SK-N-SH treated with all-trans-retinoic acid at 6 μM for 48 hours (cell line): Measurements from ENCODE around the gene MYO5C.

Experiments
- ATAC-seq: fragments of 200-7000 bp; cut with Tn5 transposase; 3 replicates; pipeline ENCODE4 v1.9.1; 2020; ENCODE audit warnings: mild to moderate bottlenecking, moderate library complexity
- ARNTL ChIP-seq: fragments of 450-650 bp; formaldehyde crosslinking; IDR thresholded peaks from 2 replicates; pipeline ENCODE4 v1.5.0; 2020; ENCODE audit warnings: low read depth, mild to moderate bottlenecking, moderate library complexity, borderline replicate concordance
- BACH2 ChIP-seq: fragments of 250-450 bp; sonication (Bioruptor Pico); IDR thresholded peaks from 2 replicates; pipeline ENCODE4 v1.9.0; 2021; ENCODE audit warnings: mild to moderate bottlenecking, borderline replicate concordance
- CREB5 ChIP-seq: fragments of 250-450 bp; sonication (Bioruptor Pico); IDR thresholded peaks from 2 replicates; pipeline ENCODE4 v1.5.1; 2020; ENCODE audit warnings: low read depth, mild to moderate bottlenecking, moderate library complexity
- CSDC2 ChIP-seq: fragments of 250-450 bp; sonication (Bioruptor Pico); IDR thresholded peaks from 2 replicates; pipeline ENCODE4 v1.5.0; 2020; ENCODE audit warnings: mild to moderate bottlenecking, moderate library complexity
- ESRRG ChIP-seq: fragments of 250-450 bp; sonication (Bioruptor Pico); IDR thresholded peaks from 2 replicates; pipeline ENCODE4 v1.6.1; 2021; ENCODE audit warnings: mild to moderate bottlenecking
- GLIS3 ChIP-seq: fragments of 250-450 bp; sonication (Bioruptor Pico); IDR thresholded peaks from 2 replicates; pipeline ENCODE4 v1.5.0; 2020; ENCODE audit warnings: mild to moderate bottlenecking, moderate library complexity
- OSR1 ChIP-seq: fragments of 250-450 bp; sonication (Bioruptor Pico); IDR thresholded peaks from 2 replicates; pipeline ENCODE4 v1.8.0; 2022; ENCODE audit warnings: moderate library complexity, mild to moderate bottlenecking, inconsistent platforms
- PPARA ChIP-seq: fragments of 250-450 bp; sonication (Bioruptor Pico); IDR thresholded peaks from 2 replicates; pipeline ENCODE4 v1.5.0; 2020; ENCODE audit warnings: mild to moderate bottlenecking, borderline replicate concordance
- RARB ChIP-seq: fragments of 250-450 bp; sonication (Bioruptor Pico); IDR thresholded peaks from 2 replicates; pipeline ENCODE4 v1.8.0; 2021; ENCODE audit warnings: mild to moderate bottlenecking, moderate library complexity
- SNAI2 ChIP-seq: fragments of 250-450 bp; sonication (Bioruptor Pico); IDR thresholded peaks from 2 replicates; pipeline ENCODE4 v1.5.0; 2020; ENCODE audit warnings: mild to moderate bottlenecking, moderate library complexity
- TCF4 ChIP-seq: fragments of 250-450 bp; sonication (Bioruptor Pico); IDR thresholded peaks from 2 replicates; pipeline ENCODE4 v1.8.0; 2021; ENCODE audit warnings: mild to moderate bottlenecking, moderate library complexity, borderline replicate concordance
- ZC3H10 ChIP-seq: fragments of 250-450 bp; sonication (Bioruptor Pico); IDR thresholded peaks from 2 replicates; pipeline ENCODE4 v1.5.1; 2021; ENCODE audit warnings: mild to moderate bottlenecking, moderate library complexity
- ZFP3 ChIP-seq: fragments of 250-450 bp; sonication (Bioruptor Pico); IDR thresholded peaks from 2 replicates; pipeline ENCODE4 v1.5.0; 2020; ENCODE audit warnings: mild to moderate bottlenecking, moderate library complexity
- ZFP30 ChIP-seq: fragments of 450-650 bp; formaldehyde crosslinking; IDR thresholded peaks from 2 replicates; pipeline ENCODE4 v1.5.0; 2022; ENCODE audit warnings: mild to moderate bottlenecking, moderate library complexity
- ZNF565 ChIP-seq: fragments of 450-650 bp; formaldehyde crosslinking; conservative IDR thresholded peaks from 2 replicates; pipeline ENCODE4 v1.5.0; 2020; ENCODE audit warnings: low read depth, mild to moderate bottlenecking, moderate library complexity
- ZNF70 ChIP-seq: fragments of 450-650 bp; formaldehyde crosslinking; IDR thresholded peaks from 2 replicates; pipeline ENCODE4 v1.5.0; 2020; ENCODE audit warnings: mild to moderate bottlenecking, moderate library complexity
- TF ChIP-seq, protein P1 (sequence below): fragments of 250-450 bp; sonication (Bioruptor Pico); IDR thresholded peaks from 2 replicates; pipeline ENCODE4 v1.8.0; 2020; ENCODE audit warnings: mild to moderate bottlenecking, moderate library complexity, borderline replicate concordance
- TF ChIP-seq, protein P2 (sequence below): fragments of 250-450 bp; sonication (Bioruptor Pico); IDR thresholded peaks from 2 replicates; pipeline ENCODE4 v1.5.1; 2021; ENCODE audit warnings: mild to moderate bottlenecking, moderate library complexity
- TF ChIP-seq, protein P3 (sequence below): fragments of 250-450 bp; sonication (Bioruptor Pico); IDR thresholded peaks from 2 replicates; pipeline ENCODE4 v1.5.0; 2020; ENCODE audit warnings: mild to moderate bottlenecking, moderate library complexity

MYO5C gene

GRCh38 chr15:52233405-52233804, 62.2 kb downstream of the MYO5C start (continued):
- TF ChIP-seq, protein P1, sequence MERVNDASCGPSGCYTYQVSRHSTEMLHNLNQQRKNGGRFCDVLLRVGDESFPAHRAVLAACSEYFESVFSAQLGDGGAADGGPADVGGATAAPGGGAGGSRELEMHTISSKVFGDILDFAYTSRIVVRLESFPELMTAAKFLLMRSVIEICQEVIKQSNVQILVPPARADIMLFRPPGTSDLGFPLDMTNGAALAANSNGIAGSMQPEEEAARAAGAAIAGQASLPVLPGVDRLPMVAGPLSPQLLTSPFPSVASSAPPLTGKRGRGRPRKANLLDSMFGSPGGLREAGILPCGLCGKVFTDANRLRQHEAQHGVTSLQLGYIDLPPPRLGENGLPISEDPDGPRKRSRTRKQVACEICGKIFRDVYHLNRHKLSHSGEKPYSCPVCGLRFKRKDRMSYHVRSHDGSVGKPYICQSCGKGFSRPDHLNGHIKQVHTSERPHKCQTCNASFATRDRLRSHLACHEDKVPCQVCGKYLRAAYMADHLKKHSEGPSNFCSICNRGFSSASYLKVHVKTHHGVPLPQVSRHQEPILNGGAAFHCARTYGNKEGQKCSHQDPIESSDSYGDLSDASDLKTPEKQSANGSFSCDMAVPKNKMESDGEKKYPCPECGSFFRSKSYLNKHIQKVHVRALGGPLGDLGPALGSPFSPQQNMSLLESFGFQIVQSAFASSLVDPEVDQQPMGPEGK (CRISPR knock-in tag), result no peak

DNA sequence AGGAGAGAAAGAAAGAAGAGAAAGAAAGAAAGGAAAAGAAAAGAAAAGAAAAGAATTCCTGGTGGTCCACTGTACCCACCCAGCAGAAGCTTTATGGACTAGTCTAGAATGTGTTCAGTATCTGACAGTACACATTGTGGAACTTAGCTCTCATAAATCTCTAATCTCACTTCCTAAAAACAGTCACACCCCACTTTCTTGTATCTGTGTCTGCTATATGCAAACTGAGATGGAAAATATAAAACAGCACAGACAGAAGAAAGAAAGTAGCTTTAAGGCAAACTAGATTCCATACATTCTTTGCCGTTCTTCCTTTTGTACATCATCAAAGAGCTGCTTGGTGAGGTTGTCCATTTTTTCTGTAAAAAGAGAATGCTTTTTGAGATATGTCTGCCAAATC, 63.3 kb downstream of the MYO5C start:
- TF ChIP-seq, protein P2, sequence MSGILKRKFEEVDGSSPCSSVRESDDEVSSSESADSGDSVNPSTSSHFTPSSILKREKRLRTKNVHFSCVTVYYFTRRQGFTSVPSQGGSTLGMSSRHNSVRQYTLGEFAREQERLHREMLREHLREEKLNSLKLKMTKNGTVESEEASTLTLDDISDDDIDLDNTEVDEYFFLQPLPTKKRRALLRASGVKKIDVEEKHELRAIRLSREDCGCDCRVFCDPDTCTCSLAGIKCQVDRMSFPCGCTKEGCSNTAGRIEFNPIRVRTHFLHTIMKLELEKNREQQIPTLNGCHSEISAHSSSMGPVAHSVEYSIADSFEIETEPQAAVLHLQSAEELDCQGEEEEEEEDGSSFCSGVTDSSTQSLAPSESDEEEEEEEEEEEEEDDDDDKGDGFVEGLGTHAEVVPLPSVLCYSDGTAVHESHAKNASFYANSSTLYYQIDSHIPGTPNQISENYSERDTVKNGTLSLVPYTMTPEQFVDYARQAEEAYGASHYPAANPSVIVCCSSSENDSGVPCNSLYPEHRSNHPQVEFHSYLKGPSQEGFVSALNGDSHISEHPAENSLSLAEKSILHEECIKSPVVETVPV, result no peak
- TF ChIP-seq BACH2 (CRISPR knock-in tag) (no peak), ZNF70 (CRISPR knock-in tag) (no peak), ZNF565 (CRISPR knock-in tag) (no peak), ESRRG (CRISPR knock-in tag) (no peak)
- TF ChIP-seq, protein P1 (CRISPR knock-in tag), result no peak
- ATAC-seq, result peak; percentile 59

GRCh38 chr15:52230073-52230472, 65.5 kb downstream of the MYO5C start:
- TF ChIP-seq TCF4 (CRISPR knock-in tag), result no peak
- no peak for TF ChIP-seq ZFP30 (CRISPR knock-in tag)
- TF ChIP-seq ARNTL (CRISPR knock-in tag), result no peak
- TF ChIP-seq ZFP3 (CRISPR knock-in tag), result no peak
- no peak for TF ChIP-seq GLIS3 (CRISPR knock-in tag)
- no peak for TF ChIP-seq ZC3H10
- no peak for TF ChIP-seq CSDC2 (CRISPR knock-in tag)
- TF ChIP-seq BACH2 (CRISPR knock-in tag), result no peak
- no peak for TF ChIP-seq PPARA (CRISPR knock-in tag)
- TF ChIP-seq ESRRG (CRISPR knock-in tag), result no peak
- no peak for TF ChIP-seq CREB5 (CRISPR knock-in tag)
- TF ChIP-seq, protein P1 (CRISPR knock-in tag), result no peak
- no peak for TF ChIP-seq ZNF70 (CRISPR knock-in tag)
- TF ChIP-seq, protein P2, result no peak
- no peak for TF ChIP-seq OSR1 (CRISPR knock-in tag)
- TF ChIP-seq RARB (CRISPR knock-in tag), result no peak
- TF ChIP-seq SNAI2, result no peak
- TF ChIP-seq, protein P3, sequence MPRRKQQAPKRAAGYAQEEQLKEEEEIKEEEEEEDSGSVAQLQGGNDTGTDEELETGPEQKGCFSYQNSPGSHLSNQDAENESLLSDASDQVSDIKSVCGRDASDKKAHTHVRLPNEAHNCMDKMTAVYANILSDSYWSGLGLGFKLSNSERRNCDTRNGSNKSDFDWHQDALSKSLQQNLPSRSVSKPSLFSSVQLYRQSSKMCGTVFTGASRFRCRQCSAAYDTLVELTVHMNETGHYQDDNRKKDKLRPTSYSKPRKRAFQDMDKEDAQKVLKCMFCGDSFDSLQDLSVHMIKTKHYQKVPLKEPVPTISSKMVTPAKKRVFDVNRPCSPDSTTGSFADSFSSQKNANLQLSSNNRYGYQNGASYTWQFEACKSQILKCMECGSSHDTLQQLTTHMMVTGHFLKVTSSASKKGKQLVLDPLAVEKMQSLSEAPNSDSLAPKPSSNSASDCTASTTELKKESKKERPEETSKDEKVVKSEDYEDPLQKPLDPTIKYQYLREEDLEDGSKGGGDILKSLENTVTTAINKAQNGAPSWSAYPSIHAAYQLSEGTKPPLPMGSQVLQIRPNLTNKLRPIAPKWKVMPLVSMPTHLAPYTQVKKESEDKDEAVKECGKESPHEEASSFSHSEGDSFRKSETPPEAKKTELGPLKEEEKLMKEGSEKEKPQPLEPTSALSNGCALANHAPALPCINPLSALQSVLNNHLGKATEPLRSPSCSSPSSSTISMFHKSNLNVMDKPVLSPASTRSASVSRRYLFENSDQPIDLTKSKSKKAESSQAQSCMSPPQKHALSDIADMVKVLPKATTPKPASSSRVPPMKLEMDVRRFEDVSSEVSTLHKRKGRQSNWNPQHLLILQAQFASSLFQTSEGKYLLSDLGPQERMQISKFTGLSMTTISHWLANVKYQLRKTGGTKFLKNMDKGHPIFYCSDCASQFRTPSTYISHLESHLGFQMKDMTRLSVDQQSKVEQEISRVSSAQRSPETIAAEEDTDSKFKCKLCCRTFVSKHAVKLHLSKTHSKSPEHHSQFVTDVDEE, result no peak
- TF ChIP-seq, all 23 proteins: peak for 0
- no peak for ATAC-seq
